ENCODE data around the gene FKBP2.

DNA sequence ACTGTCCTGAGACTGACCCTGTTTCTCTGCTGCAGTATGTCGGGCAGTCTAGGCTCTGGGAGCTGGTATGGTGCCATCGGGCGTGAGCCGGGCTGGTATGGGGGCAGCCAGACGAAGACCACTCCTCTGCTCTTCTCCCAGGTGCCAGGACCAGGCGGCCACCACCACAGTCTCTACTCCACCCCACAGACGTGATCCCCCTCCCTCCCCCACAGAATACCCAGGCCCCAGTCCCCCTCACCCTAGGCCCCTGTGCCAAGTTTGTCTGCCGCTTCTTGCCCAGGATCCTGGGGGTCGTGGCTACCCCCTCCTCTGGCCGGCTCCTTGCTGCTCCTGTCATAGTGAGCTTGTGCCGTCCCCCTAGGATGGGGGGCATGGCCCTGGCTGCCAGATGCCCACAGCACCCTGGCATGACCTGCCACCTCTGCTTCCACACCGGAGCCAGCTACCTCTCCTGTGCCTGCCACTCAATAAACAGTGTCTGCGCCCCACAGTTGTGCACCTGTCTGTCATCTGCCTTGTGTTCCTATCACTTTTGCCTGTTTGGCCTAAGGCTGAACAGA, 48.2 kb downstream of the FKBP2 start:
- TF ChIP-seq, protein P1, sequence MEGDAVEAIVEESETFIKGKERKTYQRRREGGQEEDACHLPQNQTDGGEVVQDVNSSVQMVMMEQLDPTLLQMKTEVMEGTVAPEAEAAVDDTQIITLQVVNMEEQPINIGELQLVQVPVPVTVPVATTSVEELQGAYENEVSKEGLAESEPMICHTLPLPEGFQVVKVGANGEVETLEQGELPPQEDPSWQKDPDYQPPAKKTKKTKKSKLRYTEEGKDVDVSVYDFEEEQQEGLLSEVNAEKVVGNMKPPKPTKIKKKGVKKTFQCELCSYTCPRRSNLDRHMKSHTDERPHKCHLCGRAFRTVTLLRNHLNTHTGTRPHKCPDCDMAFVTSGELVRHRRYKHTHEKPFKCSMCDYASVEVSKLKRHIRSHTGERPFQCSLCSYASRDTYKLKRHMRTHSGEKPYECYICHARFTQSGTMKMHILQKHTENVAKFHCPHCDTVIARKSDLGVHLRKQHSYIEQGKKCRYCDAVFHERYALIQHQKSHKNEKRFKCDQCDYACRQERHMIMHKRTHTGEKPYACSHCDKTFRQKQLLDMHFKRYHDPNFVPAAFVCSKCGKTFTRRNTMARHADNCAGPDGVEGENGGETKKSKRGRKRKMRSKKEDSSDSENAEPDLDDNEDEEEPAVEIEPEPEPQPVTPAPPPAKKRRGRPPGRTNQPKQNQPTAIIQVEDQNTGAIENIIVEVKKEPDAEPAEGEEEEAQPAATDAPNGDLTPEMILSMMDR (conservative IDR thresholded peaks at IDR 0.05; ENCODE audit: low read length), result no peak
- TF ChIP-seq EZH2phosphoT487 (IDR thresholded peaks at IDR 0.05; ENCODE audit: borderline replicate concordance), result no peak
